K562 (cell line): ENCODE measurements around the gene TMEM61. TPM values are rescaled to one million over a fixed set of nuclear protein-coding genes. Genes with fewer than 3 reads are reported as not detected.

Source experiments
- ATAC-seq: fragments of 200-7000 bp; cut with Tn5 transposase; 3 replicates; pipeline ENCODE4 v1.9.1; 2020; ENCODE audit warnings: moderate library complexity
- BruUV-seq: library from RNA; stranded (reverse); fragments of 400-500 nt; replicated peaks from 2 replicates; lab custom pipeline; 2021; lab: Mats Ljungman, UMichigan
- CTCF ChIA-PET: fragments of 300-600 bp; formaldehyde crosslinking; extraction: SDS; loops from one replicate; lab custom pipeline; 2021; ENCODE audit warnings: low intra/inter-chr PET ratio; lab: Yijun Ruan, JAX
- POLR2A ChIA-PET: fragments of 300-600, 350-650 bp; sonication (Branson Sonifier 250); formaldehyde crosslinking; extraction: SDS; loops from one replicate; lab custom pipeline; 2021; ENCODE audit warnings: antibody characterized with exemption, inconsistent platforms; lab: Yijun Ruan, JAX
- DNase-seq, 4 experiments: peaks; one replicate each; pipeline versions ENCODE4 v3.0.0 to v3.0.0-alpha.2; 2011 to 2018; ENCODE audit warnings: low spot score in 3 of 4, mixed read lengths in 3 of 4; ENCODE audit errors: extremely low read depth in 1 of 4
- FAIRE-seq: peaks from 2 replicates; lab custom pipeline; 2011; peaks lifted over from hg19 to GRCh38; lab: Jason Lieb, UNC
- H2AFZ ChIP-seq: 2 replicates; pipeline ENCODE4 v1.6.0; 2011; ENCODE audit warnings: low read depth, low read length, control low read depth, inconsistent platforms
- H3K27ac ChIP-seq: fragments of 200-600 bp; 3 replicates; pipeline ENCODE4 v1.8.0; 2011; ENCODE audit warnings: low read depth, mild to moderate bottlenecking, control low read depth, inconsistent platforms, low read length, moderate library complexity, mixed read lengths; ENCODE audit errors: extremely low read depth
- H3K27me3 ChIP-seq, 2 experiments: fragments of 300-600 bp in 1 of 2; 2 replicates in 1 of 2; 3 replicates in 1 of 2; pipeline versions ENCODE4 v1.6.0 to v1.8.0; 2011; ENCODE audit warnings: inconsistent platforms in 2 of 2, low read length in 2 of 2, mild to moderate bottlenecking in 1 of 2, mixed read lengths in 1 of 2, moderate library complexity in 1 of 2; ENCODE audit not compliant: control insufficient read depth in 2 of 2, insufficient read depth in 2 of 2
- H3K36me3 ChIP-seq: fragments of 300-600 bp; 3 replicates; pipeline ENCODE4 v1.8.0; 2011; ENCODE audit warnings: mild to moderate bottlenecking, low read length, inconsistent platforms; ENCODE audit not compliant: control insufficient read depth, insufficient read depth
- H3K4me1 ChIP-seq, 2 experiments: fragments of 200-600 bp in 1 of 2; replicated peaks in 1 of 2; 2 replicates in 1 of 2; 3 replicates in 1 of 2; pipeline versions ENCODE4 v1.5.1 to v1.8.0; 2011; ENCODE audit warnings: inconsistent platforms in 2 of 2, low read length in 2 of 2, mild to moderate bottlenecking in 1 of 2, mixed read lengths in 1 of 2, moderate library complexity in 1 of 2; ENCODE audit not compliant: control insufficient read depth in 2 of 2, insufficient read depth in 2 of 2
- H3K4me2 ChIP-seq: 2 replicates; pipeline ENCODE4 v1.6.1; 2011; ENCODE audit warnings: low read length, control low read depth, inconsistent platforms, mixed read lengths; ENCODE audit not compliant: insufficient read depth
- H3K4me3 ChIP-seq: fragments of 200-600 bp; sonication (generic), shearing (Covaris generic); 2 replicates; pipeline ENCODE4 v1.5.1; 2016; ENCODE audit warnings: control low read depth, inconsistent platforms
- H3K79me2 ChIP-seq: fragments of 200-600 bp; 3 replicates; pipeline ENCODE4 v1.8.0; 2011; ENCODE audit warnings: low read length, inconsistent platforms; ENCODE audit not compliant: control insufficient read depth, insufficient read depth
- H3K9ac ChIP-seq, 2 experiments: 2 replicates each; pipeline versions ENCODE4 v1.6.0 to v1.6.1; 2011; ENCODE audit warnings: low read depth in 2 of 2, low read length in 2 of 2, control low read depth in 1 of 2, inconsistent platforms in 1 of 2, mild to moderate bottlenecking in 1 of 2, mixed read lengths in 1 of 2; ENCODE audit not compliant: insufficient read depth in 1 of 2
- H3K9me1 ChIP-seq: one replicate; pipeline ENCODE4 v1.6.0; 2011; ENCODE audit warnings: inconsistent platforms, mild to moderate bottlenecking, low read length, moderate library complexity; ENCODE audit not compliant: control insufficient read depth, insufficient read depth
- H3K9me3 ChIP-seq: replicated peaks from 2 replicates; pipeline ENCODE4 v1.5.1; 2011; ENCODE audit warnings: low read depth, low read length, inconsistent platforms; ENCODE audit not compliant: control insufficient read depth, insufficient read depth
- H4K20me1 ChIP-seq: replicated peaks from 2 replicates; pipeline ENCODE4 v1.6.1; 2011; ENCODE audit warnings: low read length, inconsistent platforms, mixed read lengths; ENCODE audit not compliant: control insufficient read depth, insufficient read depth
- CBX2 ChIP-seq: fragments of 200-600 bp; sonication (generic); IDR thresholded peaks from one replicate; pipeline ENCODE4 v1.6.1; 2012; ENCODE audit warnings: mild to moderate bottlenecking, low read length, inconsistent platforms; ENCODE audit not compliant: insufficient read depth, poor library complexity, severe bottlenecking
- ETV1 ChIP-seq: fragments of 450-650 bp; conservative IDR thresholded peaks from 2 replicates; pipeline ENCODE4 v1.6.1; 2016; ENCODE audit warnings: missing genetic modification characterization, control low read depth, low read depth, missing compliant biosample characterization
- GTF2B ChIP-seq: IDR thresholded peaks from 2 replicates; pipeline ENCODE4 v1.6.1; 2011; ENCODE audit not compliant: insufficient read length; ENCODE audit errors: extremely low read depth
- HNRNPK ChIP-seq: fragments of 200-400 bp; formaldehyde crosslinking; IDR thresholded peaks from one replicate; pipeline ENCODE4 v1.6.1; 2018; ENCODE audit warnings: mild to moderate bottlenecking, low read depth, low read length; ENCODE audit not compliant: poor library complexity, severe bottlenecking
- MAFK ChIP-seq: IDR thresholded peaks from 2 replicates; pipeline ENCODE4 v1.6.1; 2011; ENCODE audit warnings: low read length, improper control_type of control experiment
- NFXL1 ChIP-seq: fragments of 450-650 bp; formaldehyde crosslinking; IDR thresholded peaks from 2 replicates; pipeline ENCODE4 v1.4.0; 2021; ENCODE audit warnings: mild to moderate bottlenecking
- PATZ1 ChIP-seq: fragments of 250-450 bp; sonication (Bioruptor Pico); IDR thresholded peaks from 2 replicates; pipeline ENCODE4 v1.5.0; 2020; ENCODE audit warnings: mild to moderate bottlenecking, borderline replicate concordance
- POLR2B ChIP-seq: fragments of 450-650 bp; IDR thresholded peaks from 2 replicates; pipeline ENCODE4 v1.6.1; 2018; ENCODE audit warnings: low read depth; ENCODE audit not compliant: partially characterized antibody
- POU5F1 ChIP-seq: fragments of 150-350 bp; IDR thresholded peaks from 2 replicates; pipeline ENCODE4 v1.6.1; 2014; ENCODE audit warnings: borderline replicate concordance, low read length, low read depth, mild to moderate bottlenecking; ENCODE audit not compliant: partially characterized antibody
- PPARD ChIP-seq: fragments of 250-450 bp; sonication (Bioruptor Pico); IDR thresholded peaks from 2 replicates; pipeline ENCODE4 v1.8.0; 2022; ENCODE audit warnings: inconsistent platforms, mild to moderate bottlenecking, moderate library complexity
- RAD21 ChIP-seq, 2 experiments: fragments of 250-450 bp in 1 of 2; fragments of 450-650 bp in 1 of 2; sonication (Bioruptor Pico) in 1 of 2; formaldehyde crosslinking in 1 of 2; IDR thresholded peaks in 1 of 2; conservative IDR thresholded peaks in 1 of 2; 2 replicates each; pipeline versions ENCODE4 v1.4.0 to v1.8.0; 2020 to 2022; ENCODE audit warnings: mild to moderate bottlenecking in 2 of 2, moderate library complexity in 1 of 2
- RBM25 ChIP-seq: fragments of 200-400 bp; formaldehyde crosslinking; IDR thresholded peaks from 2 replicates; pipeline ENCODE4 v1.6.1; 2018; ENCODE audit warnings: low read length, low read depth, moderate library complexity; ENCODE audit not compliant: severe bottlenecking
- TGIF2 ChIP-seq: sonication (generic); formaldehyde crosslinking; IDR thresholded peaks from 2 replicates; pipeline ENCODE4 v1.8.1; 2022; ENCODE audit warnings: mild to moderate bottlenecking, missing genetic modification reagents, moderate library complexity
- U2AF1 ChIP-seq: fragments of 200-400 bp; formaldehyde crosslinking; optimal IDR thresholded peaks from 2 replicates; pipeline ENCODE3; 2017; ENCODE audit warnings: mild to moderate bottlenecking, low read depth, low read length, moderate library complexity
- ZNF586 ChIP-seq: fragments of 450-650 bp; formaldehyde crosslinking; conservative IDR thresholded peaks from 2 replicates; pipeline ENCODE4 v1.4.0; 2020; ENCODE audit warnings: mild to moderate bottlenecking, moderate library complexity
- ZNF639 ChIP-seq, 2 experiments: fragments of 200-800 bp in 1 of 2; sonication (Bioruptor generic) in 1 of 2; sonication (generic) in 1 of 2; formaldehyde crosslinking in 1 of 2; IDR thresholded peaks in 1 of 2; conservative IDR thresholded peaks in 1 of 2; 2 replicates each; pipeline versions ENCODE4 v1.5.0 to v1.6.1; 2016 to 2020; ENCODE audit warnings: missing compliant biosample characterization in 1 of 2, missing genetic modification characterization in 1 of 2, missing genetic modification reagents in 1 of 2
- WGBS: fragments of 100-300 bp; shearing (Covaris generic); methylation state at CpG from one replicate; pipeline ENCODE4 v1.1.6; 2016; ENCODE audit warnings: low coverage, mixed read lengths; ENCODE audit not compliant: insufficient coverage; ENCODE audit errors: missing lambda C conversion rate; 5-methylcytosine and 5-hydroxymethylcytosine counted together
- in situ Hi-C: fragments of 300-500 bp; cut with MboI; formaldehyde crosslinking; loops from 4 replicates; pipeline ENCODE4 v1.15.0; 2018; ENCODE audit warnings: inconsistent platforms, mixed read lengths
- intact Hi-C: fragments of 100-400 bp; cut with micrococcal nuclease; formaldehyde crosslinking; loops from 2 replicates; pipeline ENCODE4 v1.14.2; 2022
- polyA plus RNA-seq, 8 experiments: library from polyadenylated mRNA; depleted of rRNA in 4 of 8; stranded (reverse) in 5 of 8; unstranded in 3 of 8; fragments of >200 nt; fragmentation: Nextera tagmentation in 2 of 8; fragmentation: Illumina TruSeq in 1 of 8; extraction: Ambion mirVana in 2 of 8; extraction: Trizol in 1 of 8; gene quantifications; 2 replicates each; pipeline versions ENCODE4 v1.2.1 to v1.2.3, GENCODE V29; 2011 to 2014; ENCODE audit warnings: inconsistent platforms in 1 of 8, missing spikeins in 1 of 8
- total RNA-seq, 7 experiments: library from RNA; depleted of rRNA in 6 of 7; stranded (reverse); fragments of >200 nt in 6 of 7; fragmentation: Illumina TruSeq in 2 of 7; extraction: Trizol in 2 of 7; gene quantifications; 2 replicates each; pipeline versions ENCODE4 v1.2.1 to v1.2.3, GENCODE V29; 2011 to 2021; ENCODE audit warnings: low replicate concordance in 1 of 7

The TMEM61 gene
- total and polyA plus RNA-seq, 9 of the 15 experiments (the other 6 are each of a cell fraction or from before 2014, with no cell fraction given): not detected

- in situ Hi-C loops: no loop called here
- H3K27ac ChIP-seq: no peak overlapping the region
- TF ChIP-seq PATZ1 (no peak), RBM25 (no peak), U2AF1 (no peak), MAFK (no peak), NFXL1 (no peak), ETV1 (0 out of 2 replicates have a peak, but pooled peaks have one; percentile 11), POU5F1 (no peak), GTF2B (no peak), PPARD (CRISPR knock-in tag) (no peak), TGIF2 (CRISPR knock-in tag) (no peak), POLR2B (no peak), RAD21 (CRISPR knock-in tag; conservative IDR thresholded peaks at IDR 0.05 in 1 of 2, IDR thresholded peaks at IDR 0.05 in 1 of 2) (peak; percentile 73 to 86), CBX2 (no peak), ZNF639 (CRISPR knock-in tag; conservative IDR thresholded peaks at IDR 0.05 in 1 of 2, IDR thresholded peaks at IDR 0.05 in 1 of 2) (no peak), ZNF586 (CRISPR knock-in tag) (no peak), HNRNPK (no peak)
These were observed 35.6 kb upstream of the TMEM61 start for GRCh38 chr1:54944610-54945392.

More at GRCh38 chr1:54944610-54945392, 35.6 kb upstream of the TMEM61 start:
- Histone ChIP-seq H3K4me1 (no peaks in the 10 kb centered on the region; a peak in 1 of 5 replicates), H4K20me1 (no peaks in the 10 kb centered on the region), H3K36me3 (no peaks in the 10 kb centered on the region), H3K9ac (no peak overlapping the region), H3K9me1 (no peaks in the 10 kb centered on the region), H3K4me3 (no peak overlapping the region), H2AFZ (peak overlapping the region; percentile 27), H3K79me2 (no peaks in the 10 kb centered on the region), H3K4me2 (no peak overlapping the region), H3K27me3 (peaks cover 3 to 18% of the 10 kb centered on the region in 2 experiments; a peak in 3 of 5 replicates), H3K9me3 (no peaks in the 10 kb centered on the region)
- intact Hi-C loops: loop anchor here (1.0 kb wide), 1 partner anchor 78 kb away; no protein-coding TSS in a partner anchor
- DNase-seq (peak; percentile 77 to 83 (median 78)), ATAC-seq (peak; percentile 94), FAIRE-seq (peak; percentile 95)
- POLR2A ChIA-PET: interaction anchor here (0.6 to 1.0 kb wide), 7 partner anchors 25 to 387 kb away, joined by 3 to 4 read pairs (median 3); no protein-coding TSS in a partner anchor
- CTCF ChIA-PET: interaction anchor here (0.6 to 1.7 kb wide), 4 partner anchors 51 to 1640 kb away, joined by 3 to 9 read pairs (median 4); no protein-coding TSS in a partner anchor
- WGBS: 16% methylated on average over 9 of the region's 9 CpGs
- no TSS peak for BruUV-seq
